Kidney (tissue), 14 donors: Measurements from ENCODE around the gene DOK6. TPM values are rescaled to one million over a fixed set of nuclear protein-coding genes. Genes with fewer than 3 reads are reported as not detected.
"Not testable (repeated sequence)": the region's sequence is repeated elsewhere in the genome, so short reads cannot be mapped to it uniquely, and the experiment has no call there.

Source experiments
- DNase-seq, 5 donors: peaks; one replicate each; pipeline ENCODE4 v3.0.0-alpha.2; 2013 to 2020
- FAIRE-seq: peaks from 2 replicates; lab custom pipeline; 2012; peaks lifted over from hg19 to GRCh38; lab: Jason Lieb, UNC
- H3K27ac ChIP-seq, 2 donors: one replicate each; pipeline ENCODE4 v1.7.0; 2013; ENCODE audit warnings: low read depth in 2 of 2, low read length in 2 of 2, inconsistent platforms in 1 of 2
- H3K27me3 ChIP-seq: one replicate; pipeline ENCODE4 v1.7.1; 2013; ENCODE audit warnings: low read length, inconsistent platforms; ENCODE audit not compliant: control insufficient read depth, insufficient read depth
- H3K36me3 ChIP-seq, 3 donors: one replicate each; pipeline versions ENCODE4 v1.7.0 to v1.7.1; 2013; ENCODE audit warnings: low read length in 3 of 3, control low read depth in 1 of 3, inconsistent platforms in 1 of 3; ENCODE audit not compliant: insufficient read depth in 3 of 3, control insufficient read depth in 2 of 3
- H3K4me1 ChIP-seq, 3 donors: one replicate each; pipeline versions ENCODE4 v1.7.0 to v1.7.1; 2013; ENCODE audit warnings: low read length in 3 of 3, inconsistent platforms in 1 of 3, low read depth in 1 of 3; ENCODE audit not compliant: control insufficient read depth in 2 of 3, insufficient read depth in 2 of 3
- H3K4me3 ChIP-seq, 3 donors: one replicate each; pipeline versions ENCODE4 v1.7.0 to v1.8.1; 2013; ENCODE audit warnings: low read length in 3 of 3, control low read depth in 1 of 3, inconsistent platforms in 1 of 3
- H3K9ac ChIP-seq, 3 donors: one replicate each; pipeline versions ENCODE4 v1.7.0 to v1.7.1; 2013; ENCODE audit warnings: low read length in 3 of 3, control low read depth in 1 of 3, inconsistent platforms in 1 of 3
- H3K9me3 ChIP-seq, 3 donors: one replicate each; pipeline versions ENCODE4 v1.7.0 to v1.7.1; 2013; ENCODE audit warnings: low read length in 3 of 3, control low read depth in 1 of 3, inconsistent platforms in 1 of 3; ENCODE audit not compliant: control insufficient read depth in 2 of 3, insufficient read depth in 1 of 3
- intact Hi-C: fragments of 100-400 bp; cut with DNase I; formaldehyde crosslinking; loops from one replicate; pipeline ENCODE4 v1.11.1; 2022
- polyA plus RNA-seq: library from polyadenylated mRNA; stranded (reverse); fragments of 350-450 nt; fragmentation: Illumina TruSeq; extraction: RNeasy Lipid Tissue Mini Kit (QIAGEN cat#74804); gene quantifications from one replicate; pipeline ENCODE4 v1.2.3, GENCODE V29; 2014; ENCODE audit warnings: low read depth, low replicate concordance; ENCODE audit not compliant: insufficient read depth
- total RNA-seq: library from RNA; stranded (reverse); fragmentation: NEBNext Ultra II Directional; extraction: Animal tissue kit (Norgen Biotek cat#: 25700); gene quantifications from one replicate; pipeline ENCODE4 v1.2.1, GENCODE V29; 2021
- TF ChIP-seq, protein P1 (sequence below): IDR thresholded peaks from 3 replicates; pipeline ENCODE4 v1.5.1; 2012; ENCODE audit warnings: mild to moderate bottlenecking, moderate library complexity, borderline replicate concordance; ENCODE audit not compliant: insufficient read depth; ENCODE audit errors: extremely low read depth
- donor health status: control.
- donor health status: control.
- donor health status: control.
- donor health status: control.
- donor health status: control.
- donor health status: DM: yes; HTN: yes; CAD: no.
- donor health status: Normal renal cell carcinoma (clear cell type).

The DOK6 gene
- total and polyA plus RNA-seq, 2 donors from 2014 or later: 3.8 to 4.6 TPM

- TF ChIP-seq, protein P1, sequence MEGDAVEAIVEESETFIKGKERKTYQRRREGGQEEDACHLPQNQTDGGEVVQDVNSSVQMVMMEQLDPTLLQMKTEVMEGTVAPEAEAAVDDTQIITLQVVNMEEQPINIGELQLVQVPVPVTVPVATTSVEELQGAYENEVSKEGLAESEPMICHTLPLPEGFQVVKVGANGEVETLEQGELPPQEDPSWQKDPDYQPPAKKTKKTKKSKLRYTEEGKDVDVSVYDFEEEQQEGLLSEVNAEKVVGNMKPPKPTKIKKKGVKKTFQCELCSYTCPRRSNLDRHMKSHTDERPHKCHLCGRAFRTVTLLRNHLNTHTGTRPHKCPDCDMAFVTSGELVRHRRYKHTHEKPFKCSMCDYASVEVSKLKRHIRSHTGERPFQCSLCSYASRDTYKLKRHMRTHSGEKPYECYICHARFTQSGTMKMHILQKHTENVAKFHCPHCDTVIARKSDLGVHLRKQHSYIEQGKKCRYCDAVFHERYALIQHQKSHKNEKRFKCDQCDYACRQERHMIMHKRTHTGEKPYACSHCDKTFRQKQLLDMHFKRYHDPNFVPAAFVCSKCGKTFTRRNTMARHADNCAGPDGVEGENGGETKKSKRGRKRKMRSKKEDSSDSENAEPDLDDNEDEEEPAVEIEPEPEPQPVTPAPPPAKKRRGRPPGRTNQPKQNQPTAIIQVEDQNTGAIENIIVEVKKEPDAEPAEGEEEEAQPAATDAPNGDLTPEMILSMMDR: no peak
- no peak overlapping the region for H3K4me3 ChIP-seq
- no peaks in the 10 kb centered on the region for H3K4me1 ChIP-seq
- no peaks in the 10 kb centered on the region for H3K9me3 ChIP-seq
- no peak for FAIRE-seq
- H3K9ac ChIP-seq: no peak overlapping the region
- no peak for DNase-seq
- no peak overlapping the region for H3K27ac ChIP-seq
- no peaks in the 10 kb centered on the region for H3K36me3 ChIP-seq
- intact Hi-C loops: no loop called here
- no peaks in the 10 kb centered on the region for H3K27me3 ChIP-seq
These were observed 475.8 kb downstream of the DOK6 start for GRCh38 chr18:69876490-69876889.

GRCh38 chr18:69878213-69878933 lies 477.7 kb downstream of the DOK6 start:
- Histone ChIP-seq H3K4me1 (no peaks in the 10 kb centered on the region), H3K36me3 (no peaks in the 10 kb centered on the region), H3K4me3 (no peak overlapping the region), H3K27ac (no peak overlapping the region), H3K27me3 (no peaks in the 10 kb centered on the region), H3K9ac (no peak overlapping the region), H3K9me3 (no peaks in the 10 kb centered on the region)
- FAIRE-seq (no peak), DNase-seq (peak in 2 of 5 donors; percentile 23 to 67)
- intact Hi-C loops: no loop called here
- TF ChIP-seq, protein P1: no peak

GRCh38 chr18:69879051-69879450 lies 478.4 kb downstream of the DOK6 start:
- H3K9me3 ChIP-seq, intact Hi-C loops, H3K36me3 ChIP-seq, H3K9ac ChIP-seq, H3K4me3 ChIP-seq, FAIRE-seq, H3K4me1 ChIP-seq, H3K27me3 ChIP-seq, DNase-seq, H3K27ac ChIP-seq: not testable (repeated sequence)

DNA sequence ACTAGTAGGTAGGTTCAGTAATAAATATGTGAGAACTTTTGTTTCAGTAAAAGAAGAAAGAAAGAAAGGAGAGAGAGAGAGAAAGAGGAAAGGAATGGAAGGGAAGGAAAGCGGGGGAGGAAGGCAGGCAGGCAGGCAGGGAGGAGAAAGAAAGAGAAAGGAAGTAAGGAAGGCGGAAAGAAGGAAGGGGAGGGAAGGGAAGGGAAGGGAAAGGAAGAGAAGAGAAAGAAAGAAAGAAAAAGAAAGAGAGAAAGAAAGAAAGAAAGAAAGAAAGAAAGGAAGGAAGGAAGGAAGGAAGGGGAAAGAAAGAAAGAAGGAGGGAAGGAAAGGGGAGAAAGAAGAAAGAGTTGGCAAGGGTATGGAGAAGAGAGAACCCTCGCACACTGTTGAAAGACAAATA lies 479.4 kb downstream of the DOK6 start:
- TF ChIP-seq, protein P1: no peak
- H3K36me3 ChIP-seq: no peaks in the 10 kb centered on the region
- H3K9ac ChIP-seq: no peak overlapping the region
- no peaks in the 10 kb centered on the region for H3K4me1 ChIP-seq
- H3K27me3 ChIP-seq: no peaks in the 10 kb centered on the region
- no peaks in the 10 kb centered on the region for H3K9me3 ChIP-seq
- DNase-seq: no peak
- H3K27ac ChIP-seq: no peak overlapping the region
- H3K4me3 ChIP-seq: no peak overlapping the region
- intact Hi-C loops: no loop called here
- no peak for FAIRE-seq
